Fibroblast of skin of right quadriceps (primary cell): ENCODE results near the gene CASP7.

ENCODE experiments used
- DNase-seq: peaks from one replicate; pipeline ENCODE4 v3.0.0-alpha.2; 2013

CASP7 gene

DNA sequence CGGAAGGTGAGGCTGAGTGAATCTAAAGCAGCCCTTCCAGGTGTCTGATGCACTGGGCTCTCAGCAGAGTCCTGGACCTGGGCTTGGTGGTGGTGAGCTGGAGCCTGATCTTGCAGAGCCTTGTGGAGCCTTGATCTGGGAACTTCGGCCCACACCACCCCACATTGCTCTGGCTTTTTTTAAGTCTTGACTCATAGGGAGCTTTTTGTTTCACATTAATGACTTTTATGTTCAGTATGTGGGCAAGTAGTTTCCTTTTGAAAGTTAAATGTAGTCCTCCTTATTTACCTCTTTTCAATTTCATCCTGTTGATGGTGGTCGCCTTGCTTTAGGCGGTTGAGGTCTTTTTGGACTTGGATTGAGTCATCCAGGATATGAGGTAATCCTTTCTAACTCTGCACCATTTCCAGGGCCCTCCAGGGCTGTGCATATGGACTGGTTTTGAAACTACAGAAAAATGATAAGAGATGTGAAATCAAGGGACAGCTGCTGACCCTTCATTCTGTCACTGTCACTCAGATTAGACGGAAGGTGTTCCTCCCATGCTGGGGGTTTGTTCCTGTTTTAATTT lies 12.9 kb upstream of the CASP7 start:
- DNase-seq: peak; percentile 29

DNA sequence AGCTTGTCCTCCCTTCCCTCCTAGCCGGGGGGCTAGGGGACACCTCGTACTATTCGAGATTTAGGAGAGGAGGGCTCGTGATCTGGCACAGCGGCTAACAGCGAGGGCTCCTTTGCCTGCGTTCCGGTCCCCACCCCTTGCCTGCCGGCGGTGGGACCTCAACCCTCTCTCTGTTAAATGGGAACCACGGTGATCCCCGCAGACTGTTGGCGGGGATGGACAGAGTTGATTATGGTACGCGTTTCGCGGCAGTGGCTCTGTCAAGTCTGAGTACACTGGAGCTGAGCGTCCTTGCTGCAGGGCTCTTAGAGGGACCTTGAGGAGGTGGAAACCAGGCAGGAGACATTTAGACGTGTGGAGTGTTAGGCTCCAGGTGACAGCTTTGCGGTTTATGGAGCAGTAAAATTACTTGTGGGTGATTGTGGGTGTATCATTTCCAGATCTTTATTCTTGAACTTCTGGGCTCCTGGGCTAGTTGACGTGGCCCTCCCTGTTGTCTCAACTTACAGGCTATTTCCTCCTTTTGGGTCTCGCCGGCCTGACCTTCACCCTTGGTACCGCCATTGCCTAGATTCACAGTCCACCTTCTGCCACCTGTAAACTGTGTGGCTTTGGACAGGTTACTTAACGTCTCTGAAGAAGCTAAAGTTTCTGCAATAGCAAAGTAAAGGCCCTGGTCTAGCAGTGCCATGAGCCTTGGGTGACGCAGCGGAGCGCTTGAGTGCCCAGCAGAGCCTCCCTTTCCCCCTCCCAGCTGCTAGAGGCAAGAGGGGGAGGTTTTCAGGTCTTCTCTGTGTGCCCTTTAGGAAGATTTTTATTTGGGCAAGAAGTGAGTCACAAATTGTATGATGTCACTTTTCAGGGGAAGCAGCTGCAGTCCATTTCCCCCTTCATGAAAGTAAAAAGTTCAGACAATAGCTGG lies 739 bp downstream of the CASP7 start:
- peak; percentile 55 for DNase-seq

- DNase-seq: no peak
These were observed 2.1 kb downstream of the CASP7 start for GRCh38 chr10:113681533-113682470.

DNA sequence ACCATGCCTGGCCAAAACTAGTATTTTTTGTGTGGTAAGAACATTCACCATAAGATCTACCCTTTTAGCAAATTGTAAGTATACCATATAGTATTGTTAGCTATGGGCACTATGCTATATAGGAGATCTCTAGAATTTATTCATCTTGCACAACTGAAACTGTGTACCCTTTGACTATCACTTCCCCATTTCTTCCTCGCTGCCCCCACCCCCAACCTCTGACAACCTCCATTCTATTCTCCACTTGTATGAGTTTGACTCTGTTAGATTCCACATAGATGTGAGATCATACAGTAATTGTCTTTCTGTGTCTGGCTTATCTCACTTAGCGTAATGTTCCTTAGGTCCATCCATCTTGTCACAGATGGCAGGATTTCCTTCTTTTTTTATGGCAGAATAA lies 3.6 kb downstream of the CASP7 start:
- DNase-seq: no peak

DNA sequence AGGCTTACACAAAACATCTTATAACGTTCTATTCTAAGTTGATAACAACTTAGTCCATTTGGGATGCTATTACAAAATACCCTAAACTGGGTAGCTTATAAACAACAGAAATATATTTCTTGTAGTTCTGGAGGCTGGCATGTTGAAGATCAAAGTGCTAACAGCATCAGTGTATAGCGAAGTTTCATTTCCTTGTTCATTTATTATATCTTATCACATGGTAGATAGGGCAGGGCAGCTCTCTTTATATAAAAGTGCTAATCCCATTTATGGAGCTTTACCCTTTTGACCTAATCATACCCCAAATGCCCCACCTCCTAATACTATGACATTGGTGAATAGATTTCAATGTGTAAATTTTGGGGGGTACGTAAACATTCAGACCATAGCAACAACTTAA lies 6.3 kb downstream of the CASP7 start:
- no peak for DNase-seq

DNA sequence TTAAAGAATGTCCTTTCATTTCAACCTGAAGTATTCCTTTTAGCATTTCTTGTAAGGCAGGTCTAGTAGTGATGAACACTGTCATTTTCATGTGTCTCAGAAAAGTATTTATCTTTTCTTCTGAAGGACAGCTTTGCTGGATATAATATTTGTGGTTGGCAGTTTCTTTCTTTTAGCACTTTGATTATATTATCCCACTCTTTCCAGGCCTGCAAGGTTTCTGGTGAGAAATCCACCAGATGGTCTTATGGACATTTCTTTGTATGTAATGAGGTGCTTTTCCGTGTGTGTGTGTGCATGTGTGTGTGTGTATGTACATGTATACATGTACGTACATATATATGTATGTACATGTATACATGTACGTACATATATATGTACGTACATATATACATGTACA lies 7.3 kb downstream of the CASP7 start:
- DNase-seq: no peak

GRCh38 chr10:113689057-113689456 lies 9.3 kb downstream of the CASP7 start:
- no peak for DNase-seq

DNA sequence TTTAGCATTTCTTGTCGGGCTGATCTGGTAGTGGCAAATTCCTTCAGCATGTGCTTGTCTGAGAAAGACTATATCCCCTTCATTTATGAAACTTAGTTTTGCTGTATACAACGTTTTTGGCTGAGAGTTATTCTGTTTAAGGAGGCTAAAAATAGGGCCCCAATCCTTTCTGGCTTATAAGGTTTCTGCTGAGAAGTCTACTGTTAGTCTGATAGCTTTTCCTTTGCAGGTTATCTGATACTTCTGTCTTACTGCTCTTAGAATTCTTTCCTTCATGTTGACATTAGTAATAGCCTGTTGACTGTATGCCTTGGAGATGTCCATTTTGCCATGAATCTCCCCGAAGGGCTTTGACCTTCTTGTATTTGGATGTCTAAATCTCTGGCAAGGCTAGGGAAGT lies 9.9 kb downstream of the CASP7 start:
- no peak for DNase-seq

GRCh38 chr10:113690749-113691148 lies 11.0 kb downstream of the CASP7 start:
- no peak for DNase-seq

DNA sequence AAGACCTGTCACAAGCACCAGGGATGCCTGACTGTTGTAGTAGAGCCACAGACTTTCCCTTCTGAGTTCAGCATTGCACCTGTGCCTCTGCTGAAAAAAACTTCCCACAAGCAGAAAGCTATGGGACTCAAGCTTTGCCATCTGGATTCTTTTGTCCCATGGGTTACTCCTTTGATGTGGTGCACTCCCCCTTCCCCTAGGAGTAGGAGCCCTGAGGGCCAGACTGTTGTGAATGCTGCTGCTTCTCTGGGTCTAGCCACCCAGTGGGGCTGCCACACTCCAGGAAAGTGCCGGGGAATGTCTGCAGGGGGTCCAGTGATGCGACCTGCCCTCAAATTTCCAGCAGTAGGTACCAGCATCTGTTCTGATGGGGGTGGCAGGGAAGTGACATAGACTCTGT lies 11.7 kb downstream of the CASP7 start:
- no peak for DNase-seq

- DNase-seq: no peak
These were observed 12.6 kb downstream of the CASP7 start for GRCh38 chr10:113692271-113692670.

DNA sequence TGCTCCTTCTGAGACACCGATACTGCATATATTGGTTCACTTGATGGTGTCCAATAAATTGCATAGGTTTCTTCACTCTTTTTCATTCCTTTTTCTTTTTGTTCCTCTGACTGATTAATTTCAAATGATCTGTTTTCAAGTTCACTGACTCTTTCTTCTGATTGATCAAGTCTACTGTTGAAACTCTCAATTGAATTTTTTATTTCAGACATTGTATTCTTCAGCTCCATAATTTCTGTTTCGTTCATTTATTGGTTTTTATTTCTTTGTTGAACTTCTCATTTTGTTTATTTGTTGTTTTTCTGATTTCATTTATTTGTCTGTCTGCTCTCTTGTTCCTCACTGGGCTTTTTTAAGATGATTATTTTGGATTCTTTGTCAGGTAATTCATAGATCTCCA lies 13.6 kb downstream of the CASP7 start:
- DNase-seq: no peak

DNA sequence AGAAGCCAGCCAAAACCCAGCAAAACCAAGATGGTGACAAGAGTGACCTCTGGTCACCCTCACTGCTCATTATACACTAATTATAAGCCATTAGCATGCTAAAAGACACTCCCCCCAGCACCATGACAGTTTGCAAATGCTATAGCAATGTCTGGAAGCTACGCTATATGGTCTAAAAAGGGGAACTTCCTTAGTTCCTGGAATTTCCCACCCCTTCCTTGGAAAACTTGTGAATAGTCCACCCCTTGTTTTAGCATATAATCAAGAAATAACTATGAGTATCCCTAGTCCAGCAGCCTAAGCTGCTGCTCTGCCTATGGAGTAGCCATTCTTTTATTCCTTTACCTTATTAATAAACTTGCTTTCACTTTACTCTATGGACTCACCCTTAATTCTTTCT lies 16.0 kb downstream of the CASP7 start:
- DNase-seq: no peak

- DNase-seq: no peak
These were observed 17.9 kb downstream of the CASP7 start for GRCh38 chr10:113697595-113697994.

GRCh38 chr10:113704637-113705343 lies 25.1 kb downstream of the CASP7 start:
- peak; percentile 47 for DNase-seq

DNA sequence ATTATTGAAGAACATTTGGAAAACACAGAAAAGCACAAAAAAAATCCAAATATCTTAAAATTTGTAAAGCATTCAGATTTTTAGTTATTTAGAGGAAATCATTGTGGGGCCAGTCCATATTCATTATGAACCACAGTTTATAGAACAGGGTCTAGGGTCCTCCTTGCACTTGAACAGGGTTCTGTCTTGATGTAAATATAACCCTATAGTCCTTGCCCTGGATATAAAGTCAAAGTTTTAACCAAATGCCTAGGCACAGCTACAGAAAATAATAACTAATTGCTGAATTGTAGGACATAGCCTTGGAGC lies 25.6 kb downstream of the CASP7 start:
- no peak for DNase-seq

GRCh38 chr10:113706623-113707022 lies 26.9 kb downstream of the CASP7 start:
- DNase-seq: no peak

DNA sequence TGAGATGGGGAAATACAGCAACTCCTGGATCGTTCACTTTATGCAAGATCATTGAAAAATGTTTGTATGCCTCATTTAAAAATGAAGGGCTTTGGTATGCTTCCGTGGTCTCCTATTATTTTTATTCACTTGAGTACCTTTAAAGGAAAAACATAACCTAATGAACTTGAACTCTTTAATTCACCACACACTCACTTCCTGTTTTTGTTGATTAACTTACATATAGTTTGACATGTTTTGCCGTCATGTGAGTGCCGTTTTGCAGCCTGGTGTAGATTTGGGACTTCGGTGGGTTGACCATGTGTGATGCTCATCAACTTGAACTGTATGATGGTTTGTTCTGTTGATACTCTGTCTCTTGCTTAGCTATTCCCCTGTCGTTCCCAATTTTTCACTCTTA lies 28.9 kb downstream of the CASP7 start:
- no peak for DNase-seq

DNA sequence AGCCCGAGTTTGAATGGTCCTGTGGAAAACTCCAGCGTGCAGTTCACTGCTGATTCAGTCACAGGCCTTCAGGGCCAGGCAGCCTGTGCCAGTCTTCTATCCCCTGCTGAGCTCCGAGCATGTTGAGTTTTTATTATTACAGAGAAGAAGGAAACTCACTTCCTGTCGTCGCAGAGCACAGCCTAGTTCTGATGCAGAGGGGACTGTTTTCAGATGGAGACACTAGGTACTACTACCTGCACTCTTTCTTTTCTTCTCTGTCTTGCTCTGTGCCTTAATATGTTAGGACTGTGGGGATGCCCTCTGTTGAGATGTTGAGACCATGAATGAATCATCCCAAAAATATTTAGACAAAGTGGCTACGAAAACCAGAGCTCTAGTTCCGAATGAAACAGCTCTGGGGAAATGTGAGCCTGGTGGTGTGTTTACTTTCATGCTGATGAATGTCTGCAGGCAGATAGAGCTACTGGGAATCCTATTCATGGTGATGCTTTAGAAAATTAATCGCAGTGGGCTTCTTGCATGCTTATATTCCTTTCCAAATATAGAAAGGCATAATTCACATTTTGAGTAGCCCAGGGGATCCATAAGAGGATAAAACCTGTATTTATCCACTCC lies 29.6 kb downstream of the CASP7 start:
- peak; percentile 82 for DNase-seq

GRCh38 chr10:113711142-113711541 lies 31.4 kb downstream of the CASP7 start:
- DNase-seq: no peak

DNA sequence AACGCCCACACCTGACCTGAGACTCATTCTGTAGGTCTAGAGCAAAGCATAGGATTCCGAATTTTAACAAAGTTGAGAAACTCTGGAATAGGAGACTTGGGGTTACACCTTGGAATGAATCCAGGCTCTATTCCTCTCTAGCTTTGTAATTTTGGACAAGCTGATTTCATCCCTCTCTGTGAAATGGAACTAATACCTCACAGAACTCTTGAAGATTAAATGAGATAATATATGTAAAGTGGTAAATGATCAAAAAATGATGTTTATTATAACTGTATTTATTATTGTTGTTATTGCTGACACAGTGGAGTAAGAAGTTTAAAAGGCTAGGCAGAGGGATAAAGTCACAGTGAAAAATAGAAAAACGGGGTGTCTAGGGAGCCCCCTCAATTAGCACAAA lies 32.3 kb downstream of the CASP7 start:
- DNase-seq: no peak
